GM19351 (cell line): ENCODE data around the gene LLPH.

Experiments used
- ATAC-seq: cut with Tn5 transposase; IDR thresholded peaks from one replicate; pipeline ENCODE4 v1.9.1; 2021; ENCODE audit warnings: mild to moderate bottlenecking, moderate library complexity; ENCODE audit not compliant: unreplicated experiment

LLPH gene

GRCh38 chr12:66103016-66103913 is 27.3 kb downstream of the LLPH start:
- ATAC-seq, result no peak

- no peak for ATAC-seq
These were observed 37.8 kb downstream of the LLPH start for GRCh38 chr12:66092559-66093269.

GRCh38 chr12:66090157-66090556 is 40.4 kb downstream of the LLPH start:
- ATAC-seq, result no peak

- peak; percentile 81 for ATAC-seq
These were observed 43.1 kb downstream of the LLPH start for GRCh38 chr12:66087365-66087943.

- no peak for ATAC-seq
These were observed 44.6 kb downstream of the LLPH start for GRCh38 chr12:66085998-66086397.

- ATAC-seq, result no peak
These were observed 45.3 kb downstream of the LLPH start for GRCh38 chr12:66085213-66085612.

- no peak for ATAC-seq
These were observed 46.8 kb downstream of the LLPH start for GRCh38 chr12:66083766-66084165.

- ATAC-seq, result no peak
These were observed 47.8 kb downstream of the LLPH start for GRCh38 chr12:66082744-66083143.

- ATAC-seq, result no peak
These were observed 49.8 kb downstream of the LLPH start for GRCh38 chr12:66080791-66081190.

- no peak for ATAC-seq
These were observed 53.0 kb downstream of the LLPH start for GRCh38 chr12:66077542-66077941.

- ATAC-seq, result no peak
These were observed 56.0 kb downstream of the LLPH start for GRCh38 chr12:66074561-66074960.

- peak; percentile 65 for ATAC-seq
These were observed 58.0 kb downstream of the LLPH start for GRCh38 chr12:66072566-66072965.

- peak; percentile 76 for ATAC-seq
These were observed 58.4 kb downstream of the LLPH start for GRCh38 chr12:66072135-66072534.

- no peak for ATAC-seq
These were observed 59.0 kb downstream of the LLPH start for GRCh38 chr12:66071549-66071948.

GRCh38 chr12:66070378-66071120 is 60.0 kb downstream of the LLPH start:
- ATAC-seq, result no peak

- ATAC-seq, result peak; percentile 27
These were observed 63.5 kb downstream of the LLPH start for GRCh38 chr12:66066929-66067523.
